Mucosa of gallbladder (tissue), 1 donor: Measurements from ENCODE around the gene AP3D1. TPM values are rescaled to one million over a fixed set of nuclear protein-coding genes. Genes with fewer than 3 reads are reported as not detected.
"Not testable (repeated sequence)": the region's sequence is repeated elsewhere in the genome, so short reads cannot be mapped to it uniquely, and the experiment has no call there.

Experiments used
- DNase-seq: peaks from one replicate; pipeline ENCODE4 v3.0.0-alpha.2; 2020; ENCODE audit warnings: low spot score
- total RNA-seq: library from RNA; stranded (reverse); gene quantifications from one replicate; pipeline ENCODE4 v1.2.1, GENCODE V29; 2021
- donor health status: DM: no; HTN: no; CAD: no.

Gene AP3D1
- total RNA-seq, 1 donor from 2014 or later, result 125 TPM

GRCh38 chr19:2128252-2128651 is 23.1 kb downstream of the AP3D1 start:
- not testable (repeated sequence) for DNase-seq

DNA sequence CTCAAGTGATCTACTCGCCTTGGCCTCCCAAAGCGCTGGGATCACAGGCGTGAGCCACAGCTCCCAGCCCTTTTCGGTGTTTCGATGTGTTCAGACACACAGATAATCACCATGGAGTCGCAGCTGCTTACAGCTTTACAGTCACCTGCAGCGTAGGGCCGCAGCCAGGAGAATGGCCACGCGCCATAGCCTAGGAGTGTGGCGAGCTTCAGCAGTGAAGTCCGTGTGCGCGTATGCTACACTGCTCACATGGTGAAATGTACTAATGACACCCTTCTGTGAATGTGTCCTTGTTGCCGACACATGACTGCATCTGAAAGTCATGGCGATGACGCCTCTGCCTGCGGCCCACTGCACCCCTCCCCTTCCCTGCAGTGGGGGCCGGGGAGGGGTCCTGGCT is 23.6 kb downstream of the AP3D1 start:
- DNase-seq, result no peak

DNA sequence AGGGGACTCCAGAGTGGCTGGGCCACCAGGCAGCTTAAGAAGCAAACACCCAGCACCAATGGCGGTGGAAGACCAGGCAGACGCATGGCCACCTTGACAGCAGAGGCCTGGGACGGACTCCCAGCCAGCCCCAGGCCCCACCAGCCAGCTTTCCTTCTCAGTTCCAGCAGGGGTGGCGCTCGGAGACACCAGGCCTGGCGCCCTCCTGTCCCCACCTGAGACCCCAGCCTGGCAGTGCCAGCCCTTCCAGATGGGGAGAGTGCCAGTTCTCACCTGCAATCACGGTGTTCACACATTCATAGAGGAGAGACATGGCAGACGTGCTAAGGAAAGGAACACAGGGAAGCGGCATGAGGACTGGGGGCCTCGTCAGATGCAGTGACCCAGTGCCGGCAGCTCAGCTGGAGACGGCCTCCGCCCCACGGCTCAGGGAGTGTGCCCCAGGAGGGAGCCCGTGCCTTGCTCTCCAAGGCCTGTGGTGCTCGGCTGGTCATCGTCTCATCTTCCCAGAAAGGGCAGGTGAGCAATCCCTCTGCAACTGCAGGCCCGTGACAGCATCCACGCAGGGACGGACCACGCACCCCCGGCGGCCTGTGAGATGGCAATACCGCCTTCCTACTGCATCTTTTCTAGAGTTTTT is 24.4 kb downstream of the AP3D1 start:
- no peak for DNase-seq

- DNase-seq, result no peak
Observed at GRCh38 chr19:2123682-2124387, 27.5 kb downstream of the AP3D1 start.

- no peak for DNase-seq
Observed at GRCh38 chr19:2122982-2123381, 28.4 kb downstream of the AP3D1 start.

GRCh38 chr19:2122251-2122650 is 29.1 kb downstream of the AP3D1 start:
- DNase-seq, result no peak

GRCh38 chr19:2121416-2122051 is 29.8 kb downstream of the AP3D1 start:
- DNase-seq, result no peak

GRCh38 chr19:2120821-2121220 is 30.5 kb downstream of the AP3D1 start:
- DNase-seq, result no peak

GRCh38 chr19:2119921-2120785 is 31.2 kb downstream of the AP3D1 start:
- no peak for DNase-seq

DNA sequence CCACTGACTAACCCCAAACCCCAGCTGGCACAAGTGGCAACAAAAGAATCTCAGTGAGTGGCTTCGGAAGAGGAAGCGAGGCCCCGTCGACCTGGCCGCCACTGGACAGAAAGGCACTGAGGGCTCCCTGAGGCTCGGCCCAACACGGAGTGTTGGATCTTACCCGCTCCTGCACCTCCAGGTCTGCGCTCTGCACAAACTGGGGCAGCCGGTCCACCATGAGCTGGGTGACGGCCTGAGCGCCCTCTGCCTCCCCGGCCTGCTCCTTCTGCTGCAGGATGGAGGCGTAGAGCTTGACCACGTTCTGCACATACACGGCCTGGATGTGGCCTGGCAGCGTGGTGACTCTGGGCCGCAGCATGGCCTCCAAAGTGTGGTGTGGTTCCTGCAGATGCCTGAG is 32.9 kb downstream of the AP3D1 start:
- no peak for DNase-seq

DNA sequence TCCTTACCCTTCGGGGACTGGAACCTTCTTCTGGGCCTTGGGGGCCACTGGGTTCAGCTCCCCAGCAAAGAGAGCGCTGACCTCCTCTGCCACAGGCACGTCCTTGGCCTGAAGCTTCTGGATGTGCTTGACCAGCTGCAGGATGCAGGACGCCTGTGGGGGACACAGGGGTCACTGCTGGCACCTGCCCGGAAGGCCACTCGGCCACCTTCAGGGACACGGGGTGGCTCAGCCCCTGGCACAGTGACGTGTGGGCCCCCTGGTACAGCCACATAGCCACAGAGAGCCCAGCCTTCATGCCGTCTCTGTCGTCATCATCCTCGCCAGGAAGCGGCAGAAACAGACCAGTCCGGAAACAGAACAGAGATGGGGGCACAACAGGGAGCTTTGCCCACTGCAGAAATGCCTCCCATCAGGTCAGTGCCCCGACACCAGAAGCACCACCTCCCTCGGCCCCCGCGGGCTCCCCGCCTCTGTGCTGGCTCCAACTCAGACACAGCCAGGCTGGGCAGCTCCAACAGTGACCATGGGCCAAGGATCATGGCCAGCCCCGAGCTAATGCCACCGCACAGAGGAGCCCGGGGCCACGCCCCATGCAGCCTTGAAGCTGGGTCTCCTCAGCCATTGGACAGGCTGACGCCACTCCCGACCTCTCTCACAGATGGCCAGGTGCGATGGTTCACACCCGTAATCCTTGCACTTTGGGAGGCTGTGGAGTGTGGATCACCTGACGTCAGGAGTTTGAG is 34.0 kb downstream of the AP3D1 start:
- DNase-seq, result no peak

DNA sequence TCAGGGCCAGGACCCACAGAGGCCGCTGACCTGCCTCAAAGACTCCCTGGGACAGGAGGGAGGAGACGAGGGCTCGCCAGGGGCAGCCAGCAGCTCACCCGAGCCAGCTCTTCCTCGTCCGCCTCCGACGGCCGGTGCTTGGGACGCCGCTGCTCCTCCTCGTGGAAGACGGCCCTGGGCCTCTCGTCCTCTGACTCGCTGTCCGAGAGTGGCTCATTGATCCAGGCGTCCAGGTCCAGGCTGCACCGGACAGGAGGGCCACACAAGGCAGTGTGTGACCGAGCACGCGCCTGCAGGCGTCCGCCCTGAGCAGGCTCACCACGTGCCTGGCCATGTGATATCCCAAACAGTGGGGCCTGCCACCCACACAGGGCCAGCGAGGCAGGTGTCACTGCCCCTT is 34.9 kb downstream of the AP3D1 start:
- no peak for DNase-seq

- DNase-seq, result no peak
Observed at GRCh38 chr19:2115911-2116426, 35.4 kb downstream of the AP3D1 start.

DNA sequence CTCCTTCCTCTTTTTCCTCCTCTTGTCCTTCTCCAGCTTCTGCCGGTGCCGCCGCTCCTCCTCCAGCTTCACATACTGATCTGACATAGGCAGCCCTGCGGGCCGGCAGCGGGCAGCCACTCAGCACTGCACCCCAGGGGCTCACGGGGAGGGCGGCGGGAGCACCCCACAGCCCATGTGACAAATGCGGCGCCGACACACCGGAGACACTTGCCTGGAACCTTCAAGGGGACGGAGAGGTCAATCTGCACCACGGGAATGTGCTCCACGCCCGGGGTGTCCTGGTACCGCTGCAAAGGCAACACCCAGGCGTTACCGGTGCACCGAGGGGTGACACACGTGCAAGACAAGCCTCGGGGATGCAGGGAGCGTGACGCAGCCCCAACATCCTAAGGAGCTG is 36.0 kb downstream of the AP3D1 start:
- DNase-seq, result no peak

GRCh38 chr19:2114821-2115220 is 36.5 kb downstream of the AP3D1 start:
- DNase-seq, result no peak

DNA sequence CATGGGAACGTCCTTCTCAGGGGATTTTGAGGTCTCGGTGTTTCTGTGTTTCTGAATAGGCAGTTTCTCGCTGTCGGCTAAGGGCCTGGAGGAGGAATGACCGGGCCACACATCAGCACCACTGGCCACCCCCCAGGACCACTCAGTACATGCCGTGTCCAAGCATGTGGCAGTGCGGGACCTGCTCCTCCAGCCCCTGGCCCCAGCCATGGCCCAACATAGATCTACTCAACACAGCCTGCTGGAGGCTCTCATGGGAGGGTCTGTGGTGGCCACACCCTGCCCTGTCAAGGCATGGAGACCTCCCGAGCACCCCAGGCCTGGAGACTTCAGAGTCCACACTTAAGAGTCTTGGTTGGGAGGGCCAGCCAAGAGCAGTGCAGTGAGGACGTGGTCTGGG is 37.1 kb downstream of the AP3D1 start:
- DNase-seq, result no peak

DNA sequence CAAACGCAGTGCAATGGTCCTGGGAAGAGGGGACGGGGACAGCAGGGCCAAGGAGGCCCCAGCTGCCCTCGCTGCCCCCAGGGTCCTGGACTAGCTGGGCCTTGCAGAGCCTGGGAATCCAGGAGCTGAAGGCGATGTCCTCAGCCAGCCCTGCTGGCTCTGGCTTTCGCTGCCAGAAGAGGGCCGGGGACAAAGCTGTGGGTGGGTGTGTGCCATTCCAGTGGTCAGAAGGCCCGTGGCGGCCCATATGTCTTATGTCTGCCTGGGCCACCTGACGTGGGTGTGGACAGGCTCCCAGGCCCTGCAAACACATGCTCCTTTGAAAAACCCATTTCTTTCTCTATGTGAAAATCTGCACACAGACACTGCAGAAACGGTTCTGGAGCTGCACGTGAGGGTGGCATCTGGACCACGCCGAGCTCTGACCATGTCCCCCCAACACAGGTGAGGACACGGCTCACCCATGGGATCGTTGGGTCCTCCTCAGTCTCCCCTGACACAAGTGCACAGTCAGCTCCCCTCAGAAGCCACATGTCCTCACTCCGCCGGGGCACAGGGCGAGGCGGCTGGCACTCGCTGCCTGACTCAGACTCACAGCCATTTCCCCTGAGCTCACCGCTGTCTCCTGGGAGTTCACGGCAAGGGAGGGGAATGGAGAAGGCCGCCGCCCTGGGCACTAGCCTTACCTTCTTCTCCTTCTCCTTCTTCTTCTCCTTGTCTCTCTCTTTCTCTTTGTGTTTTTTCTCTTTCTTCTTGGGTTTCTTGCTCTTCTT is 37.7 kb downstream of the AP3D1 start:
- DNase-seq, result no peak

DNA sequence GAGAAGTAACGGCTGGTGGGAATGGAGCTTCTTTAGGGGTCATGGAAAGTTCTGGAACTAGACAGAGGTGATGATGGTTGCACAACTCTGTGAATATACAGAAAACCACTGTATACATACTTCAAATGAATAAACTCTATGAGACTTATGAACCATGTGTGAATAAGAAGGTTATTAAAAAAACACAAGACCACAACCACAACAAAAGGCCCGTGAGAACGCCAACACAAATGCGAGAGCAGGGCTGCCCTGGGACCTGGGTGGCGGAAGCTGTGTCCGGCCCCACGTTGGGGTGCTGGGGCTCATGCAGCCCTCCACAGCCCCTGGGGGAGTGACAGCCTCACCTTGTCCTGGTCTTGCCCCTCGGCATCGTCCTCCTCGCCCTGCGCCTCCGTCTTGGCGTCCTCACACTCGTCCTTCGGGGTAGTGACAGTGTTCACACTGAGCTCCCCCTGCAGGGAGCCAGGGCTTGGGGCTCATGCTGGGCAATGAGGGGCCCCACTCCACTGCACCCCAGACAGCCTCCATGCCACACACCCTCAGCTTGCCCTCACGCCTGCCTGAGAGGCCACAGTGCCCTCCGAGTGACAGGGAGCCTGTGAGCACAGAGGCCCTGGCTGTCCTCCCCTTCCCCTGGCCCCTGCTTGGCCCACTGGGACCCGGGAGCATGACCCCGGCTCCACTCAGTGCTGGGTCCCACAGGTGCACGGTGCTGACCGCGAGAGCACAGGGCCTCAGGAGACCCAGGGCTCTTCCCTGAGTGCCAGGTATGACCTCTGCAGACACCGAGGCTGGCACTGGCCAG is 38.6 kb downstream of the AP3D1 start:
- DNase-seq, result no peak

- DNase-seq, result no peak
Observed at GRCh38 chr19:2111886-2112285, 39.5 kb downstream of the AP3D1 start.

DNA sequence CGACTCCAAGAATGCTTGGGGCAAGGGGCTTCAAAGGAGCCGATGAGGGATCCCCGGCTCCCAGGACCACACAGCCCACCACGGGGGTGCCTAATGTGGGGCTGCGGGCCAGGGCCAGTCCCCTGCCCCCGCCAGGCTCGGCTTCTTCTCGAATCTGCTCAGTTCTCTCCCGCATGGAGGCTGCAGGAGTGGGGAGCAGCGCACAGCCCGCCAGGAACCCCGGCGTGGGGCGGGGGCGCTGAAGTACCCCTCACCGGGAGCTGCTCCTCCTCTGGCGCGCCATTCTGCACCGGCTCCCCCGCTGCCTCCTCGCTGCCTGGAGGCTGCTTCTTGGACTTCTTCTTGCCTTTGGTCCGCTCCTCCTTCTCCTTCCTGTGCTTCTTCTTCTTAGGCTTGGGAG is 39.9 kb downstream of the AP3D1 start:
- no peak for DNase-seq
